ENCODE measurements around the gene C20orf204.

DNA sequence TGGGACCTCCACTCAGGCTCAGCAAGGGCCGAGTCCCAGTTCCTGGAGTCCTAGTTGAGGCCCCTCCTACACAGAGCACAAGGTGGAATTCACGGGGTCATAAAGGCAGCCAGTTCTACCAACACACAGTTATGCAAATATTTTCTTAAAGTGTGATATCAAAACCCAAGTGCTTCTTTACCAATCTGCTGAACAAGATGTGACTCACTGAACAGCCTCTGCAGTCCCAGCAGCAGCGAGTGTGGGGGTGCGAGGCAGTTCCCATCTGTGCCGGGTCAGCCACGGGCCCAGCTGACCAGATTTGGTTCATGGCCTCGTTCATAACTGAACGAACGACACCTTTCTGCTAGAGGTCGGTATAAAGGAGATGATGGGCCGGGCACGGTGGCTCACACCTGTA is 22.6 kb downstream of the C20orf204 start:
- TF ChIP-seq POLR2A (IDR thresholded peaks at IDR 0.05), result no peak
- TF ChIP-seq, protein P1, sequence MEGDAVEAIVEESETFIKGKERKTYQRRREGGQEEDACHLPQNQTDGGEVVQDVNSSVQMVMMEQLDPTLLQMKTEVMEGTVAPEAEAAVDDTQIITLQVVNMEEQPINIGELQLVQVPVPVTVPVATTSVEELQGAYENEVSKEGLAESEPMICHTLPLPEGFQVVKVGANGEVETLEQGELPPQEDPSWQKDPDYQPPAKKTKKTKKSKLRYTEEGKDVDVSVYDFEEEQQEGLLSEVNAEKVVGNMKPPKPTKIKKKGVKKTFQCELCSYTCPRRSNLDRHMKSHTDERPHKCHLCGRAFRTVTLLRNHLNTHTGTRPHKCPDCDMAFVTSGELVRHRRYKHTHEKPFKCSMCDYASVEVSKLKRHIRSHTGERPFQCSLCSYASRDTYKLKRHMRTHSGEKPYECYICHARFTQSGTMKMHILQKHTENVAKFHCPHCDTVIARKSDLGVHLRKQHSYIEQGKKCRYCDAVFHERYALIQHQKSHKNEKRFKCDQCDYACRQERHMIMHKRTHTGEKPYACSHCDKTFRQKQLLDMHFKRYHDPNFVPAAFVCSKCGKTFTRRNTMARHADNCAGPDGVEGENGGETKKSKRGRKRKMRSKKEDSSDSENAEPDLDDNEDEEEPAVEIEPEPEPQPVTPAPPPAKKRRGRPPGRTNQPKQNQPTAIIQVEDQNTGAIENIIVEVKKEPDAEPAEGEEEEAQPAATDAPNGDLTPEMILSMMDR (IDR thresholded peaks at IDR 0.05), result no peak

Data from esophagus squamous epithelium (tissue), 4 donors.